Measurements from ENCODE around the gene RIPPLY3. TPM values are rescaled to one million over a fixed set of nuclear protein-coding genes. Genes with fewer than 3 reads are reported as not detected.

The RIPPLY3 gene
- total RNA-seq, 1 donor from 2014 or later = 0.72 TPM

DNA sequence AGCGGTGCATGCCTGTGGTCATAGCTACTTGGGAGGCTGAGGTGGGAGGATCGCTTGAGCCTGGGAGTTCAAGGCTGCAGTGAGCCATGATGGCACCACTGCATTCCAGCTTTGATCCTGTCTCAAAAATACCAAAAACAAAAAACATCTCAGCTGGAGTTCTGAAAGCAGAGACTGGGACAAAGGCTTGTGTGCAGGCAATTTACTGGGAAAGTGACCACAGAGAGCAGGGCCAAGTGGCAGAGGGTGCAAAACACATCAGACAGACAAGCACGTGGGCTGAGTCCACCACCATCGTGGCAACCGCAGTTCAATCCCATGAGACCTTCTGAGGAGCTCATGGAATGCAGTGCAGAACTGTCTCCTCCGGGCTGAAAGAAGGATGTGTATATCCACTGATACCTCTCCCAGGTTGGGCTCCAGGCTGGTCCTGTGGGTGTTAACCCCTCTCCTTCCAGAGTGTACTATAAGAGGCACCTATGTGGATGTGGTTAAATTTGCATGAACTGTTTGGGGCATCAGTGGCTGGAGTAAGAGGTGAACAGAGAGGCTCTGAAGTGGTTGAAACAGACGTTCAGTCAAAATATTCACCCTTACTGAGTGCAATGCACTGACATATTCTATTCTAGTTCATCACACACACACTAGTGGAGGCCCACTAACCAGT is 55.6 kb downstream of the RIPPLY3 start:
- no peak for DNase-seq

DNA sequence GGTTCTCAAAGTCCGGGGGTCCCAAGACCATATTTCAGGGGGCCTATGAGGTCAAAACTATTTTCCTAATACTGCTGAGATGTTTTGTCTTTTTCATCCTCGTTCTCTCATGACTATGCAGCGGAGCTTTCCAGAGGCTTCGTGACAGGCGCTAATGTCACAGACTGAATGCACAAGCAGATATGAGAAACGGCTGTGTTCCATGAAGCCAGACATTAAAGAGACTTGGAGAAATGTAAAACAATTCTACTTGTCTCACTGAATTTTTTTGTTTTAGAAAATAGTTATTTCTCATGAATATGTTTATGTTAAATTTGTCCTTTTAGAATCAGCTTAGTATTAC is 56.1 kb downstream of the RIPPLY3 start:
- no peak for DNase-seq

DNA sequence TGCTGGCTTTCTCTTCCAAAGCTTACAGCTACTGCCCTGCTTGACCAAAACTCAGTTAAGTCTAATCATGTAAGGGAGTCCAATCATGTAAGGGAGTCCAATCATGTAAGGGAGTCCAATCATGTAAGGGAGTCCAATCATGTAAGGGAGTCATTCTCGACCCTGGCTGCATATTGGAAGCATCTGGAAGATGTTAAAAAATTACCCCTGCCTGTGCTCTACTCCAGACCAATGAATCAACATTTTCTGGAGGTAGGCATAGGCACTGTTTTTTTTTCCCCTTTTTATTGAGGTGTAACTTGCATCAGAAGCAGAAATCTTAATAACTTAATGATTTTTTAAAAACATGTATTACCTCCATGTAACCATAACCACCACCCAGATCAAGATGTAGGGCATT is 56.9 kb downstream of the RIPPLY3 start:
- DNase-seq = no peak

DNA sequence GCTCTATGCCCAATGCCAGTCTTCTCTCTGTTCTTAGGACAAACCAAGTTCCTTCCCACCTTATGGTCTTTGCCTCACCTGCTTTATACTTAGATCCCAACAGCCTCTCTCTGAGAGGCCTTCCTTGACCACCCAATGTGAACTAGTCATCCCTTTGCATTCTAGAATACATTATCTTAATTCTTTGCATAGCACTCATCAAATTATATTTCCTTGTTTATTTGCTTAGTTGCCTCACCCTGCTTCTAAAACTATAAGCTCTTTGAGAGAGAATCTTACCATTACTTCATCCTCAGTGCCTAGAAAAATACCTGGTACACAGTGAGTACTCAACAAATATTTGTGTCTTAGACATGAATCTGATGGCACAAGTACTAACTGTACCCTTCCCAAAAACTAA is 58.3 kb downstream of the RIPPLY3 start:
- no peak for DNase-seq

DNA sequence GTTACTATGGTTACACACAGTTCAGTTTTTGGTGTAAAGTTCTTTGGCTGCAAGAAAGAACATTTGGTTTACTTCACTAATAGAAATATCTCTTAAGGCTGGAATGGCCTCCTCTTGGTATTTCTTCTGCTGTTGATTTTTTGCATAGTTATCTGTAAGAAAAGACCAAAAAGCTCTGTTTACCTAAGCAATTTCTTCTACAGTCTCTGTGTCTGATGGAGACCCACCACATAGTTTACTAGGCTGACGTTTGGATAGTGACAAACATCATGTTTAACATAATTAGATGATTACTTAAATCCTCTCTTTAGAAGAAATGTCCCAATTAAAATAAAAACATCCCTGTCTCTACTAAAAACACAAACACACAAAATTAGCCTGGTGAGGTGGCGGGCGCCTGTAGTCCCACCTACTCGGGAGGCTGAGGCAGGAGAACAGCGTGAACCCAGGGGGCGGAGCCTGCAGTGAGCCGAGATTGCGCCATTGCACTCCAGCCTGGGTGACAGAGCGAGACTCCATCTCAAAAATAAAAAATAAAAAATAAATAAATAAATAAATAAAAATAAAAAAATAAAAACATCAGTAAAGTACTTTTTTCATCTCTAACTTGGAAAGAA is 59.2 kb downstream of the RIPPLY3 start:
- no peak for DNase-seq

Small RNA genes lying within 50 kb of the gene (small RNA-seq; reads per million reads assigned to genes)
- gene RF00019 (ENCODE audit: low replicate concordance) (not detected), gene RNU6-696P (ENCODE audit: low replicate concordance) (not detected)

Other genes starting within 250 kb of the RIPPLY3 start
- 30.0 TPM for gene HLCS, start 40.0 kb upstream of the RIPPLY3 start, total RNA-seq
- 10.4 TPM for gene PIGP, start 66.4 kb downstream of the RIPPLY3 start, total RNA-seq
- 339 TPM for gene TTC3, start 66.6 kb downstream of the RIPPLY3 start, total RNA-seq